Measurements from ENCODE around the gene RNF222. TPM values are rescaled to one million over a fixed set of nuclear protein-coding genes. Genes with fewer than 3 reads are reported as not detected.

RNF222 gene
- total RNA-seq, 1 donor from 2014 or later: not detected

Other genes starting within 250 kb of the RNF222 start
- 7.7 and 18.7 TPM in 2 replicates for gene PER1, start 245.4 kb downstream of the RNF222 start, total RNA-seq
- 4.4 and 5.2 TPM in 2 replicates for gene VAMP2, start 234.9 kb downstream of the RNF222 start, total RNA-seq
- gene TMEM107, start 221.4 kb downstream of the RNF222 start, total RNA-seq: 13.0 and 17.5 TPM in 2 replicates
- 16.6 and 18.9 TPM in 2 replicates for gene BORCS6, start 207.6 kb downstream of the RNF222 start, total RNA-seq
- 15.3 and 58.0 TPM in 2 replicates for gene AURKB, start 187.3 kb downstream of the RNF222 start, total RNA-seq
- 8.2 and 9.0 TPM in 2 replicates for gene CTC1, start 149.8 kb downstream of the RNF222 start, total RNA-seq
- gene PFAS, start 148.5 kb downstream of the RNF222 start, total RNA-seq: 21.8 and 42.3 TPM in 2 replicates
- gene RANGRF, start 109.2 kb downstream of the RNF222 start, total RNA-seq: 9.5 and 13.4 TPM in 2 replicates
- 0.51 and 0.84 TPM in 2 replicates for gene SLC25A35, start 102.4 kb downstream of the RNF222 start, total RNA-seq
- gene ARHGEF15, start 87.6 kb downstream of the RNF222 start, total RNA-seq: 24.7 and 30.6 TPM in 2 replicates
- not detected in 2 replicates for gene ODF4, start 58.0 kb downstream of the RNF222 start, total RNA-seq
- 2,594 and 5,071 TPM in 2 replicates for gene RPL26, start 14.6 kb downstream of the RNF222 start, total RNA-seq
- gene NDEL1, start 38.1 kb upstream of the RNF222 start, total RNA-seq: 34.5 and 47.6 TPM in 2 replicates
- 227 and 533 TPM in 2 replicates for gene MYH10, start 232.9 kb upstream of the RNF222 start, total RNA-seq